GM13977 (cell line): ENCODE measurements around the gene P2RY14.

ENCODE experiments used
- DNase-seq: peaks from one replicate; pipeline ENCODE4 v3.0.0; 2012; ENCODE audit warnings: low spot score
- CTCF ChIP-seq: IDR thresholded peaks from 2 replicates; pipeline ENCODE4 v1.5.1; 2012; ENCODE audit warnings: mild to moderate bottlenecking, control low read depth; ENCODE audit not compliant: insufficient read depth; ENCODE audit errors: extremely low read depth, missing control alignments
- in situ Hi-C: fragments of 300-500 bp; cut with MboI; formaldehyde crosslinking; loops from one replicate; pipeline ENCODE4 v1.12.0; 2022; ENCODE audit warnings: low sequenced_read_pairs, low pct_unique_long_range_greater_than_20kb, mixed read lengths, inconsistent platforms; ENCODE audit not compliant: unreplicated experiment

Gene P2RY14

DNA sequence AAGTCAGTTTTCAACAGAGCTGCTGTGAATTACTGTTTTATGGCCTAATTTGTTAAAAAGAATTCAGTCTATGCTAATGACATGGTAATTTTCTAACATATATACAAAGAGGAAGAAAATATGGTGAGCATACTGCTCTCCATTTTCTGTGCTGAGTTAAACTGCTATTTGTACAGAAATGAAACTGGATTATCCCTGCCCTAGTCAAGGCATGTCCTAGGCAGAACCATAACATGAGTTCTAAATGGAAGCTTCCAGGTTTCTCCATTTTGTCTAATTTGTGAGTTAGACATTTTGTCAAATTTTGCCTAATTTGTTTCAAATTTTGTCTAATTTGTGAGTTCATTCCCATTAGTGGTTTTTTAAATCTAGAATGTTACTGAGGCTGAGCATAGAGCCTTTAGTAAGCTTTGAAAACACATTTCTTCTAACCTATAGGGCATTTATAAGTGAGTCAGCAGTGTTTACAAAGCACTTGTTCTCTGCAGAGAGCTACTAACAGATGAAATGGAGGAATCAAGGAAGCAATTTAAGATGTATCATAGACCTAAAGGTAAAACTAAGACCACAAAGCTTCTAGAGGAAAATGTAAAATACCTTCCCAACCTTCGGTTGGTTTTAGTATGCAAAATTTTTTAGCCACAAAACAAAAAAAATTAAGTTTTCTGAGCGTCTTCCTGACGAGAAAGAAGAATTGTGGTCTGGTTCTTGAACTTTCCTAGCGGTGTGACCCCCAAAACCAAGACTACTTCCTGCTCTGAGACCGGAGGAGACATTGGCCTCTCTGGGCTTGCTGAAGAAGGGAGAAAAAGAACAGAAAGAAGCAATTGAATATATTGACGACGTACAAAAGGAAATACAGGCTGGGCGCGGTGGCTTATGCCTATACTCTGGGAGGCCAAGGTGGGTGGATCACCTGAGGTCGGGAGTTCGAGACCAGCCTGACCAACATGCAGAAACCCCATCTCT lies 9.8 kb downstream of the P2RY14 start:
- no peak for TF ChIP-seq CTCF
- DNase-seq = no peak
- in situ Hi-C loops = no loop called here

DNA sequence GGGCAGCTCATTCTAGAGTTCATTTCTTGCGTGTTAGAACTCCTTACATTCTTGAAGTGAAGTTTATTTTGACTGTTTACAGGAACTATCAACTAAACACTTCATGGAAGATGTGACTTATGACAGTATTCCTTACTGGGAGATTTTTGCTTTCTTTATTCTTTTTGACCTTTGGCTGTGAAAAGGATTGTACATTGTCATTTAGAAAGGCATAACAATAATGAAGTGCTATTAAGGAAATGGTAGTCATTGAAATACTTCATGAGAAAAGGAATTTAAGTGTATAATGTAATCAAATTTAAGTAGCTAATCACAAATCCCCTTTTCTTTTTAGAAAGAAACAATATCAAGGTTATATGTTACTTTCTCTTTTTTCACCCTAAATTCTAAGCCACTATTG lies 11.3 kb downstream of the P2RY14 start:
- no peak for DNase-seq
- in situ Hi-C loops = no loop called here
- no peak for TF ChIP-seq CTCF

DNA sequence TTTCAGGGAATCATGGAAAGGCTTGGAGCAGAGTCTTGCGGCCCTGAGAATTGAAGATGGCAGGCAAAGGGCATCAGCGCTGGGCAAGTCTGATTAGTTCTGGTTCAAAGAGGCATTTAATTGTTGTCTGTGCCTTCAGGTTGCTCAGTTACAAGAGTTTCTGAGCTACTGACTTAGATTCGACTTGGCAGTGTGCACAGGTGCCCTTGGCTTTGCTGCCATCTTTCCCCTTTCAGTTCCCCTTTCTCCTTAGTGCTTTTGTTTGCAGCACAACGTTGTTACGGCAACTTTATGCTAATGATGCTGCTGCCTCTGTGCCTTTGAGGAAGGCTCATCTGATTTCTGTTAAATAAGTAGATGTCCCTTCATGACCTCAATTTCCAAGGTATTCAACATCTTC lies 12.5 kb downstream of the P2RY14 start:
- peak; percentile 6 for DNase-seq
- in situ Hi-C loops = no loop called here
- no peak for TF ChIP-seq CTCF

GRCh38 chr3:151265166-151265565 lies 13.2 kb downstream of the P2RY14 start:
- in situ Hi-C loops = no loop called here
- no peak for DNase-seq
- no peak for TF ChIP-seq CTCF

- TF ChIP-seq CTCF = no peak
- in situ Hi-C loops = no loop called here
Measured at GRCh38 chr3:151264605-151265004, 13.7 kb downstream of the P2RY14 start.

GRCh38 chr3:151262871-151263525 lies 15.3 kb downstream of the P2RY14 start:
- in situ Hi-C loops = no loop called here
- no peak for TF ChIP-seq CTCF
- no peak for DNase-seq

More at GRCh38 chr3:151264605-151265004, 13.7 kb downstream of the P2RY14 start:
- DNase-seq = no peak
